Measurements from ENCODE around the gene MCMBP. TPM values are rescaled to one million over a fixed set of nuclear protein-coding genes. Genes with fewer than 3 reads are reported as not detected.
A peak's percentile ranks its signal among the peaks of the same experiment; 100 is the strongest.
"Not testable (repeated sequence)": the region's sequence is repeated elsewhere in the genome, so short reads cannot be mapped to it uniquely, and the experiment has no call there.

Gene MCMBP
- total RNA-seq, 2 donors from 2014 or later = 32.9 to 34.4 TPM

DNA sequence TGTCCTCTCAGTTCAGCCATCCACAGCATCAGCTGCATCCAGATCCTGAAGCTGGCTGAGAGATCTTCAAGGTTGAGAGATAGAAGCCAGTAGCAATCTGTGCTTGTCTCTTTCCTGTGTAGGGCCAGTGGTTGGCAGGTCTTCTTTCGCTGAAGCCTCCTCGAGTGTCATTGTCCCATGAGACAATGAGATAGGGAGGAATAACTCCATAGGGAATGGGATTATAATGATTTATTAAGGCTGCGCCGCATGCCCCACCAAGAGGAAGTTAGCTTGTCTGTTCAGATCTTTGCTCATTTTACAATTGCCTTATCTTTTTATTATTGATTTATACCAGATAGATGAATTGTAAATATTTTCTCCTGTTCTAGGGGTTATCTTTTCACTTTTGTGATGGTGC is 61.5 kb downstream of the MCMBP start:
- no peak for ATAC-seq
- no peaks in the 10 kb centered on the region for H3K9me3 ChIP-seq (ENCODE audit: control insufficient read depth, low read length, poor library complexity, severe bottlenecking)
- no peak overlapping the region for H3K27ac Mint-ChIP-seq

DNA sequence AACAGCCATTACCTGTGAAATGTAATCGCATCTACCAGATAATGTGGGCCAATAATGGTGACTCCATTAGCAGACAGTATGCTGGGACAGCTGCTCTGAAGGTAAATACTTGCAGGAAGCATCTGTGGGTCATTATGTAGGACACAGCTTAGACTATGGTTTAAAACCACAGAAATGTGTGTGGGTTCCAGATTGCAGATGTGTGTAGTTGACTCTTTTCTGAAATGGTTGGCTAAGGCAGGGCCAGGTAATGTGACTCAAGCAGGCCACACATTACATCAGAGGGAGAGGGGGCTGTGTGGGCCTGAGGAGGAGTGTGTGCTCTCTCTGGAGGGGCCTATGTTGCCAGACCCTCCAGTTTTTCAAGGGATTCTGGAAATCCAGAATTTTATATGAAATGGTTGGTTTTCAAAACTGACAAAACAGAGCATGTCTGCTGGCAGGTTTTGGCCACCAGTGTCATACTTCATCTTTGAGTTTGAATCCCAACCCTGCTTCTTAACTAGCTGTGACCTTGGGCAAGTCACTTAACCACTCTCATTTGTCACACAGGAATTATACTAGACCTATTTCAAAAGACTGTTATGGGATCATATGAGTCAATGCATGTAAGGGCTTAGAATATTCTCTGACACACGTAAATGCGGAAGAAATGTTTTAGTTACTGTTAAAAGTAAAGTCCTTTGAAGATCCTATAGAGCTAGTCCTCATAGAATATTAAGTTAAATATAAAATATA is 64.5 kb downstream of the MCMBP start:
- Mint-ChIP-seq H3K36me3 (ENCODE audit: low read depth) (peaks cover 3% of the 10 kb centered on the region), H3K27ac (no peak overlapping the region), H3K4me1 (peaks cover 3% of the 10 kb centered on the region), H3K4me3 (no peak overlapping the region), H3K27me3 (no peaks in the 10 kb centered on the region)
- DNase-seq (no peak), ATAC-seq (peak; percentile 72)
- no peaks in the 10 kb centered on the region for H3K9me3 ChIP-seq (ENCODE audit: control insufficient read depth, low read length, poor library complexity, severe bottlenecking)

More for the DNA sequence above, 61.5 kb downstream of the MCMBP start:
- Mint-ChIP-seq H3K36me3 (ENCODE audit: low read depth) (peaks cover 3% of the 10 kb centered on the region), H3K27me3 (no peaks in the 10 kb centered on the region), H3K4me3 (no peak overlapping the region), H3K4me1 (peaks cover 6% of the 10 kb centered on the region)
- DNase-seq = no peak

DNA sequence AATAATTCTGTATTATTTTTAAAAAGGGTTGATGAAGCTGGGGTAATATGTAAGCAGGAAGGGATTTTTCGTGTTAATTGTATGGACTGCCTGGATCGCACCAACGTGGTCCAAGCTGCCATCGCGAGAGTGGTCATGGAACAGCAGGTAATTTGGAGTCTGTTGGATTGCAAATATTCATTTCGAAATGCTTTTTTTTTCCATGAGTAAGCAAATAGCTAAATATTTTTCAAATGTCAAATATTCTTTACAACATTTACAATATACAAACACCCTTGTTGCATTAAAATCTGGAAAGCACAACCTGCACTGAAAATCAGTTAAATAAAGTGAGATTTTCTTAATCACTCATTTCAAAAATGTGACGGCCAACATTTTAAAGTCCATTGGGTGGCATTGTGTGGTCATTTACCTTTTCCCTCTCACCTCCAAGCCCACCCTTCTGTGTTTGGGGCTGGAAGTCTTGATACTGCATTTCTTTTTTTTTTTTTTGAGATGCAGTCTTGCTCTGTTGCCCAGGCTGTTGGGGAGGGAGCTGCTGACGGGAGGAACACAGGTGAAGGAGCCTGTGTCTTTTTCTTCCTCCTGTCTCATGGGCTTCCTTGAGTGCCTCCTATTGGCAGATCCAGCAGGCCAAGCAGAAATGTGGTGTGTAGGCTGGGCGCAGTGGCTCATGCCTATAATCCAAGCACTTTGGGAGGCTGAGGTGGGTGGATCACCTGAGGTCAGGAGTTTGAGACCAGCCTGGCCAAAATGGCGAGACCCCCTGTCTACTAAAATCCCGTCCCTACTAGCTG is 66.1 kb downstream of the MCMBP start:
- peaks cover 3% of the 10 kb centered on the region for H3K4me1 Mint-ChIP-seq
- peaks cover 3% of the 10 kb centered on the region for H3K36me3 Mint-ChIP-seq (ENCODE audit: low read depth)
- DNase-seq (no peak), ATAC-seq (no peak)
- no peak overlapping the region for H3K27ac Mint-ChIP-seq
- H3K4me3 Mint-ChIP-seq = no peak overlapping the region
- no peaks in the 10 kb centered on the region for H3K27me3 Mint-ChIP-seq
- H3K9me3 ChIP-seq (ENCODE audit: control insufficient read depth, low read length, poor library complexity, severe bottlenecking) = no peaks in the 10 kb centered on the region

DNA sequence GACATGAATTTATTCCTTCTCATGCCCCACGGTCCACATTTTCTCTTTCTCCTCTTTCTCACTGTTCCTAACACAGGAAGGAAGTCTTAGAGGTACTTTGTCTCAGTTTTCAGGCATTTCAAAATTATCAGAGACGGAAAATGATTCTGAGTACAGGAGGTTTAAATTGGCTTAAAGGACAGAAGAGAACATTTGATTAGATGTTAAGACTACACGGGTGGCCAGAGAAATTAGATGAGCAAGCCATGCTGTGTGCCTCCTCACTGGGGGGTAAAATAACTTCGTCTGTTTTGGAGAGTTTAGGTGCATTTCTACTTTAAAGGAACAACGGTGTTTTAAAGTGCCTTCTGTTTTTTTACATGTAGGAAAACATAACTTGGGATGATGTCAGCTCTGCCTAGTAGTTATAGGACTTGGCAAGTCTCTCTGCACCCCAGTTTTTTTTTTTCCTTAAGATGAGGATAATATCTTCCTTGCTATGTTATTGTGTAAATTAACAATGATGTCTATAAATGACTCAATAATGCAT is 66.9 kb downstream of the MCMBP start:
- Mint-ChIP-seq H3K4me1 (peaks cover 5% of the 10 kb centered on the region), H3K27ac (no peak overlapping the region), H3K36me3 (ENCODE audit: low read depth) (peaks cover 3% of the 10 kb centered on the region), H3K27me3 (no peaks in the 10 kb centered on the region), H3K4me3 (no peak overlapping the region)
- DNase-seq (no peak), ATAC-seq (no peak)
- H3K9me3 ChIP-seq (ENCODE audit: control insufficient read depth, low read length, poor library complexity, severe bottlenecking) = no peaks in the 10 kb centered on the region

DNA sequence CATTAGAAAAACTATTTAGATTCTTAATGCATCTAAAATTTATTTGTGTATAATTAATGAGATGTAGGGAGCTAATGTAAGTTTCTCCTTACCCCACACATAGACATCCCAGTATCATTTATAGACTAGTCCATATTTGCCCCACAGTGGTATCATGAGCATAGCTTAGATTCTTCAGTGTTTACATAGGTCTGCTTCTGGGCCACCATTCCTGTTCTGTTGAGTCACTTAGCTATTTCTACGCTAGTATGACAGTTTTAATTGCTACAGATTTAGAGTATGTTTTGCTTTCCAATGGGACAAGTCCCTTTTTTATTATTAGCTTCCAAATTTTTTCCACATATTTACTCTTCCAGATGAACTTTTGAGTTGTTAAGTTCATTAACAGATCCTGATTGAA is 69.4 kb downstream of the MCMBP start:
- H3K4me1 Mint-ChIP-seq = peaks cover 7% of the 10 kb centered on the region
- H3K36me3 Mint-ChIP-seq (ENCODE audit: low read depth) = peaks cover 3% of the 10 kb centered on the region
- no peak overlapping the region for H3K4me3 Mint-ChIP-seq
- no peaks in the 10 kb centered on the region for H3K9me3 ChIP-seq (ENCODE audit: control insufficient read depth, low read length, poor library complexity, severe bottlenecking)
- ATAC-seq = no peak
- no peak for DNase-seq
- H3K27me3 Mint-ChIP-seq = no peaks in the 10 kb centered on the region
- peak overlapping the region; percentile 11 for H3K27ac Mint-ChIP-seq

DNA sequence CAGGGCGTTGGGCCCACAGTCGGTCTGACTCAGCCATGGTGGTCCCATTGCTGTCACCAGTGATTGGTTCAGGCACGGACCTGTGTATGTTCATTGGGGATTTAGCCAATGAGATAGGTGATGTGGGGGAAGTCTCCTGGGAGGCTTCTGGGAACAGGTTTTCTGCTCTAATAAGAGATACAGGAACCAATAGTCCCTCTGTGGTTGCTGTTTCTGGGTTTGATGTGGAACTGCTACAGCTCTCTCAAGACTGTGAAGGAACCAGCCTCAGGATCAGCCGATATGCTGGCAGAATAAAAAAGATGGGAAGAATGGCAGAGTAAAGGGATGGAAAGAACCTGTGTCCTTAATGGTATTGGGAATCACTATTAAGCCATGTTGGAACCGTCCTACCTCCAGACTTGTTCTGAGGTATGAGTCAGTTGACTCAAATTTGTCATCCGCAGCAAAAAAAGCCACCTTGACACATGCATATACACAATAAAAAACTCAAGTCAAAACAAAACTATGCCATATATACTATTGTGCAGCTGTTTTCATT is 70.6 kb downstream of the MCMBP start:
- Mint-ChIP-seq H3K27ac (peak overlapping the region; percentile 78), H3K4me3 (no peak overlapping the region), H3K4me1 (peaks cover 4% of the 10 kb centered on the region), H3K36me3 (ENCODE audit: low read depth) (peaks cover 5% of the 10 kb centered on the region), H3K27me3 (no peaks in the 10 kb centered on the region)
- DNase-seq (no peak), ATAC-seq (no peak)
- H3K9me3 ChIP-seq (ENCODE audit: control insufficient read depth, low read length, poor library complexity, severe bottlenecking) = no peaks in the 10 kb centered on the region

DNA sequence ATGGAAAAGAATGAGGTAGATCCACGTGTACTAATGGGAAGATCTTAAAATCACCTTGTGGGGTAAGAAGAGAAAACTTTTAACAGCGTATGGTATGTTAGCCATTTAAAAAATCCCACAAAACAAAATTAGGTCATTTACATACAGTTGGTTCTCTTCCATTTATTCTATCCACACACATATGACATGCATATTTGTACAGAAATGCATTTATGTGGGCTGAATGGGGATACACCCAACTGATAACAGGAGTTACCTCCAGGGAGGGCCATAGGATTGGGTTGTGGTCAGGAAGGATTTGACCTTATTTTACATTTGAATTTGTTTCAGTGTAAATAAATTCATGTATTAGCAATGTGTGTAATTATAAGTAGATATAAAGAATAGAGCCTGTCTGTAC is 71.5 kb downstream of the MCMBP start:
- Mint-ChIP-seq H3K27me3 (no peaks in the 10 kb centered on the region), H3K36me3 (ENCODE audit: low read depth) (peaks cover 9% of the 10 kb centered on the region), H3K4me3 (no peak overlapping the region), H3K4me1 (peaks cover 4% of the 10 kb centered on the region), H3K27ac (no peak overlapping the region)
- no peaks in the 10 kb centered on the region for H3K9me3 ChIP-seq (ENCODE audit: control insufficient read depth, low read length, poor library complexity, severe bottlenecking)
- DNase-seq (no peak), ATAC-seq (no peak)

DNA sequence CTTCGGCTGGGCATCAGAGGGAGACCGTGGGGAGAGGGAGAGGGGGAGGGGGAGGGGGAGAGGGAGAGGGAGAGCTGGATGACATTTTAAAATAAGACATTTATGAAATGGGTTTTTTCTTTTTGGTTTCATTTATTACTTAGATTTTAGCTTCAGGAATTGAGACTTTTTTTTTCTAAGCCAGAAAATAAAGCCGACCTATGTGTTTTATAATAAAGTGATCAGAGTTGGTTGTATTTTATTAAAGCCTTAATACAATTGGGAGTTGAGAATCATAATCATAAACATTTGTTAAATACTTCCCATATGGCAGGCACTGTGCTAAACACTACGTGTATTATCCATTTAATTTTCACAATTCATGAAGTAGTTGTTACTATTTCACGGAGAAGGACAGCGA is 76.6 kb downstream of the MCMBP start:
- Mint-ChIP-seq H3K4me3 (no peak overlapping the region), H3K36me3 (ENCODE audit: low read depth) (peaks cover 8% of the 10 kb centered on the region), H3K27me3 (no peaks in the 10 kb centered on the region), H3K27ac (no peak overlapping the region), H3K4me1 (peaks cover 7% of the 10 kb centered on the region)
- no peaks in the 10 kb centered on the region for H3K9me3 ChIP-seq (ENCODE audit: control insufficient read depth, low read length, poor library complexity, severe bottlenecking)
- DNase-seq (no peak), ATAC-seq (no peak)

DNA sequence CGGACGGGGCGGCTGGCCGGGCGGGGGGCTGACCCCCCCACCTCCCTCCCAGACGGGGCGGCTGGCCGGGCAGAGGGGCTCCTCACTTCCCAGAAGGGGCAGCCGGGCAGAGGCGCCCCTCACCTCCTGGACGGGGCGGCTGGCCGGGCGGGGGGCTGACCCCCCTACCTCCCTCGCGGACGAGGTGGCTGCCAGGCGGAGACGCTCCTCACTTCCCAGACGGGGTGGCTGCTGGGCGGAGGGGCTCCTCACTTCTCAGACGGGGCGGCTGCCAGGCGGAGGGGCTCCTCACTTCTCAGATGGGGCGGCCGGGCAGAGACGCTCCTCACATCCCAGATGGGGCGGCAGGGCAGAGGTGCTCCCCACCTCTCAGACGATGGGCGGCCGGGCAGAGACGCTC is 77.5 kb downstream of the MCMBP start:
- ATAC-seq; H3K36me3 Mint-ChIP-seq (ENCODE audit: low read depth); H3K9me3 ChIP-seq (ENCODE audit: control insufficient read depth, low read length, poor library complexity, severe bottlenecking); H3K27ac Mint-ChIP-seq; H3K4me1 Mint-ChIP-seq; H3K4me3 Mint-ChIP-seq; H3K27me3 Mint-ChIP-seq; DNase-seq: not testable (repeated sequence)

DNA sequence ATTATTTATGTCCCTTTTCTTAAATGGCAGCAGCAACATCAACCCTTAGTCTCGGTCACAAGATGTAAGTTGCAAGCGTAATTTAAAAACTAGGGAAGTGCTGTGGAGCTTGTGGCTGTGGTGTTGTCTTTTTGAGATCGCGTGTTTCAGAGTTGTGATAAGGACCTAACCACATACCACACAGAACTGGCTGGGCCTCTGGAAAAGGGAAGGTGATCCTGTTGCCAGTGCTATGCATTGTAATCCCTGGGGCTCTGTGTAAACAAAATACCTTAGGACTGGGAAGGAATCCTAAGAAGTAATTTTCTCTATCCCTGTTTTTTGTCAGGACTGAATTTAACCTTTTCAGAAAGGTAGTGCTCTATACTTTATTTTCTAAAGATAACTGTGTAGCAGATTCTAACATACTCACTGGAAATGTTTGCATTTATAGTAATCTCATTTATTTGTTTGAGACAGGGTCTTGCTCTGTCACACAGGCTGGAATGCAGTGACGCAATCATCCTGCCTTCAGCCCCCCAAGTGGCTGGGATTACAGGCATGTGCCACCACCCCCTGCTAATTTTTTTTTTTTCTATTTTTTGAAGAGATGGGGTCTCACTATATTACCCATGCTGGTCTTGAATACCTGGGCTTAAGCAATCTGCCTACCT is 86.4 kb downstream of the MCMBP start:
- Mint-ChIP-seq H3K4me1 (peaks cover 31% of the 10 kb centered on the region), H3K4me3 (no peak overlapping the region), H3K27ac (no peak overlapping the region), H3K36me3 (ENCODE audit: low read depth) (peaks cover 6% of the 10 kb centered on the region), H3K27me3 (no peaks in the 10 kb centered on the region)
- no peaks in the 10 kb centered on the region for H3K9me3 ChIP-seq (ENCODE audit: control insufficient read depth, low read length, poor library complexity, severe bottlenecking)
- ATAC-seq (no peak), DNase-seq (no peak)

DNA sequence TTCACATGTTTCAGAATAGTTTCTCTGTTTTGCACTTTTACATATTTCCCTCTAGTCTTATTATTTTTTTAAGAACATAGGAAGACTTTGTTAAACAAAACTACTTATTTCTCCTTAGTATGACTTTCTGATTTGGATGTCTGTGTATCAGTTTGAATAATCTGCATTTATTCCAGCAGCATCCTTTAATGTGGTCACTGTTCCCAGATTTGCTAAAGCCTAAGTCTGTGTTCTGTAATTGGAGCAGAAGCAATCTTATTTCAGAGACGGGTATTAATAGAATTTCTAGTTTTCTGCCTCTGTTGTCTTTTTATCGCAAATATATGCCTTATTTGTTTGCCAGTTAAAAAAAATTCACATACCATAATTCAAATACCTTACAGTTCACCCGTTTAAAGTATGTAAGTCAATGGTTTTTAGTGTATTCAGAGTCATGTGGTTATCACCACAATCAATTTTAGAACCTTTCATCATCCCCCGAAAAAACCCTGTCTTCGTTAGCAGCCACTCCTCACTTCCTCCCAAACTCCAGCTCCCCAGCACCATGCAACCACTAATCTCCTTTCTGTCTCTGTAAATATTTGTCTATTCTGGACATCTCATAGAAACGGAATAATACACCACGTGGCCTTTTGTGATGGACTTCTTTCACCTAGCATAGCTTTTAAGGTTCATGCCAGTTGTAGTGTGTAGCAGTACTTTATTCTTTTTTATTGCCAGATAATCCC is 88.1 kb downstream of the MCMBP start:
- Mint-ChIP-seq H3K4me1 (peaks cover 23% of the 10 kb centered on the region), H3K4me3 (peak overlapping the region; percentile 79), H3K36me3 (ENCODE audit: low read depth) (peaks cover 4% of the 10 kb centered on the region), H3K27ac (peak overlapping the region; percentile 49), H3K27me3 (no peaks in the 10 kb centered on the region)
- no peak for DNase-seq
- ATAC-seq = peak; percentile 90
- no peaks in the 10 kb centered on the region for H3K9me3 ChIP-seq (ENCODE audit: control insufficient read depth, low read length, poor library complexity, severe bottlenecking)

DNA sequence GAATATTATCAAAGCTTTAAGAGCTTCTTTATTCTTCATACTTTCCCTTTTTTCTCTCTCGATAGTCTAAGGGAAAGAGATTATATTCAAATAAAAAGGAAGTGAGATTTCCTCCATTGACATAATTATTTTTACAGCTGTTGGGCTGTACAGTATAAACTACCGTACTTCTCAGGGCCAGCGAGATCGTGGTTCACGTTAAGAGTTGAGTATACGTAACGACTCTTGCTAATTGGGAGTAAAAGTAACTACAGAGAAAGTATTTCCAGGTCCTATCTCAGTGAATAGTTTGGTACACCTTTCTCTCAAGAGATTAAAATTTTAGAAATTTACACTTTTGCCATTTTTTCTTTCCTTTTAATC is 89.0 kb downstream of the MCMBP start:
- peaks cover 24% of the 10 kb centered on the region for H3K4me1 Mint-ChIP-seq
- no peak for DNase-seq
- H3K36me3 Mint-ChIP-seq (ENCODE audit: low read depth) = peaks cover 4% of the 10 kb centered on the region
- H3K4me3 Mint-ChIP-seq = no peak overlapping the region
- no peaks in the 10 kb centered on the region for H3K27me3 Mint-ChIP-seq
- no peak for ATAC-seq
- H3K9me3 ChIP-seq (ENCODE audit: control insufficient read depth, low read length, poor library complexity, severe bottlenecking) = no peaks in the 10 kb centered on the region
- no peak overlapping the region for H3K27ac Mint-ChIP-seq
